ENCODE results near the gene CCDC39.

- TF ChIP-seq CTCF (IDR thresholded peaks at IDR 0.05) (no peak), POLR2A (IDR thresholded peaks at IDR 0.05) (no peak)
Observed at GRCh38 chr3:180633722-180634121, 45.6 kb downstream of the CCDC39 start.

Measured in adrenal gland (tissue), 5 donors.